Left ventricle myocardium inferior (tissue), 1 donor: Measurements from ENCODE around the gene GPC6. TPM values are rescaled to one million over a fixed set of nuclear protein-coding genes. Genes with fewer than 3 reads are reported as not detected.

Source experiments
- DNase-seq: peaks from one replicate; pipeline ENCODE4 v3.0.0-alpha.2; 2020
- H3K27ac ChIP-seq: fragments of 200-600 bp; replicated peaks from 2 replicates; pipeline ENCODE4 v1.8.0; 2021
- H3K27me3 ChIP-seq: fragments of 200-600 bp; 2 replicates; pipeline ENCODE4 v1.8.0; 2021; ENCODE audit warnings: low read depth
- H3K36me3 ChIP-seq: fragments of 200-600 bp; 2 replicates; pipeline ENCODE4 v1.8.0; 2021
- H3K4me1 ChIP-seq: fragments of 200-600 bp; 2 replicates; pipeline ENCODE4 v1.8.0; 2021
- H3K4me3 ChIP-seq: fragments of 200-600 bp; 2 replicates; pipeline ENCODE4 v1.8.0; 2021; ENCODE audit warnings: mild to moderate bottlenecking, moderate library complexity
- H3K9me3 ChIP-seq: fragments of 200-600 bp; replicated peaks from 2 replicates; pipeline ENCODE4 v1.8.0; 2021
- CTCF ChIP-seq: fragments of 200-600 bp; IDR thresholded peaks from 2 replicates; pipeline ENCODE4 v1.8.0; 2021; ENCODE audit warnings: antibody characterized with exemption, mild to moderate bottlenecking, borderline replicate concordance
- intact Hi-C: fragments of 100-400 bp; cut with micrococcal nuclease; formaldehyde crosslinking; loops from one replicate; pipeline ENCODE4 v1.11.0; 2022
- total RNA-seq: library from RNA; stranded (reverse); fragmentation: NEBNext Ultra II Directional; extraction: Animal tissue kit (Norgen Biotek cat#: 25700); gene quantifications from one replicate; pipeline ENCODE4 v1.2.1, GENCODE V29; 2021
- donor health status: DM: no; HTN: yes; CAD: no; lungs with severe emphysema.

Gene GPC6
- total RNA-seq, 1 donor from 2014 or later = 1.8 TPM

- DNase-seq = no peak
- Histone ChIP-seq H3K4me1 (no peaks in the 10 kb centered on the region), H3K27ac (no peak overlapping the region), H3K36me3 (no peaks in the 10 kb centered on the region), H3K27me3 (no peaks in the 10 kb centered on the region), H3K9me3 (no peaks in the 10 kb centered on the region), H3K4me3 (no peak overlapping the region)
- TF ChIP-seq CTCF = no peak
- intact Hi-C loops = no loop called here
Observed at GRCh38 chr13:94061301-94061700, 834.7 kb downstream of the GPC6 start.

- Histone ChIP-seq H3K9me3 (no peaks in the 10 kb centered on the region), H3K36me3 (no peaks in the 10 kb centered on the region), H3K4me1 (no peaks in the 10 kb centered on the region), H3K27me3 (no peaks in the 10 kb centered on the region), H3K4me3 (no peak overlapping the region), H3K27ac (no peak overlapping the region)
- intact Hi-C loops = no loop called here
- no peak for TF ChIP-seq CTCF
- no peak for DNase-seq
Observed at GRCh38 chr13:94063096-94063495, 836.5 kb downstream of the GPC6 start.

- no peak for DNase-seq
- TF ChIP-seq CTCF = no peak
- H3K36me3 ChIP-seq = no peaks in the 10 kb centered on the region
- H3K9me3 ChIP-seq = no peaks in the 10 kb centered on the region
- no peak overlapping the region for H3K27ac ChIP-seq
- intact Hi-C loops = no loop called here
- H3K4me3 ChIP-seq = no peak overlapping the region
- H3K4me1 ChIP-seq = no peaks in the 10 kb centered on the region
- H3K27me3 ChIP-seq = no peaks in the 10 kb centered on the region
Observed at GRCh38 chr13:94063848-94064247, 837.2 kb downstream of the GPC6 start.

GRCh38 chr13:94065741-94066140 is 839.1 kb downstream of the GPC6 start:
- no peaks in the 10 kb centered on the region for H3K9me3 ChIP-seq
- H3K4me1 ChIP-seq = no peaks in the 10 kb centered on the region
- no peak overlapping the region for H3K27ac ChIP-seq
- no peaks in the 10 kb centered on the region for H3K36me3 ChIP-seq
- intact Hi-C loops = no loop called here
- no peaks in the 10 kb centered on the region for H3K27me3 ChIP-seq
- TF ChIP-seq CTCF = no peak
- H3K4me3 ChIP-seq = no peak overlapping the region
- no peak for DNase-seq

GRCh38 chr13:94073007-94073744 is 846.6 kb downstream of the GPC6 start:
- Histone ChIP-seq H3K4me3 (no peak overlapping the region), H3K36me3 (no peaks in the 10 kb centered on the region), H3K4me1 (no peaks in the 10 kb centered on the region), H3K27ac (no peak overlapping the region), H3K27me3 (no peaks in the 10 kb centered on the region), H3K9me3 (peaks cover 11% of the 10 kb centered on the region)
- intact Hi-C loops = no loop called here
- no peak for TF ChIP-seq CTCF
- no peak for DNase-seq
